MM.1S (cell line): ENCODE measurements around the gene ACTG1.
A peak's percentile ranks its signal among the peaks of the same experiment; 100 is the strongest.

Experiments
- CTCF ChIP-seq: fragments of 300-600 bp; sonication (generic); IDR thresholded peaks from 2 replicates; pipeline ENCODE4 v1.5.1; 2016; ENCODE audit warnings: antibody characterized with exemption, low read length, mixed read lengths
- EZH2 ChIP-seq: fragments of 300-600 bp; sonication (generic); optimal IDR thresholded peaks from 2 replicates; pipeline ENCODE3; 2017; ENCODE audit warnings: low read depth, mild to moderate bottlenecking, antibody characterized with exemption, low read length, mixed read lengths
- EZH2phosphoT487 ChIP-seq: fragments of 300-600 bp; sonication (generic); IDR thresholded peaks from 2 replicates; pipeline ENCODE4 v1.6.1; 2018; ENCODE audit warnings: antibody characterized with exemption, low read length

- TF ChIP-seq EZH2 (no peak), CTCF (peak; percentile 37), EZH2phosphoT487 (no peak)
Measured at GRCh38 chr17:81553018-81553615, 40.5 kb upstream of the ACTG1 start.
